RWPE1 (cell line): ENCODE data around the gene PLOD2.

ENCODE experiments used
- CTCF ChIA-PET: fragments of 350-600 bp; sonication (Branson Sonifier 250); formaldehyde crosslinking; extraction: SDS; loops from one replicate; lab custom pipeline; 2021; lab: Yijun Ruan, JAX
- POLR2A ChIA-PET: fragments of 400-600 bp; formaldehyde crosslinking; extraction: SDS; loops from one replicate; lab custom pipeline; 2020; ENCODE audit warnings: antibody characterized with exemption; ENCODE audit not compliant: low non-redundant PET; lab: Yijun Ruan, JAX
- DNase-seq: peaks from one replicate; pipeline ENCODE4 v3.0.0; 2012; ENCODE audit warnings: low spot score
- H3K27ac ChIP-seq: fragments of 450-650 bp; 2 replicates; pipeline ENCODE4 v1.5.1; 2017
- TF ChIP-seq, protein P1 (sequence below): fragments of 450-650 bp; conservative IDR thresholded peaks from 2 replicates; pipeline ENCODE4 v1.5.1; 2017; ENCODE audit warnings: low read depth, mild to moderate bottlenecking

PLOD2 gene

DNA sequence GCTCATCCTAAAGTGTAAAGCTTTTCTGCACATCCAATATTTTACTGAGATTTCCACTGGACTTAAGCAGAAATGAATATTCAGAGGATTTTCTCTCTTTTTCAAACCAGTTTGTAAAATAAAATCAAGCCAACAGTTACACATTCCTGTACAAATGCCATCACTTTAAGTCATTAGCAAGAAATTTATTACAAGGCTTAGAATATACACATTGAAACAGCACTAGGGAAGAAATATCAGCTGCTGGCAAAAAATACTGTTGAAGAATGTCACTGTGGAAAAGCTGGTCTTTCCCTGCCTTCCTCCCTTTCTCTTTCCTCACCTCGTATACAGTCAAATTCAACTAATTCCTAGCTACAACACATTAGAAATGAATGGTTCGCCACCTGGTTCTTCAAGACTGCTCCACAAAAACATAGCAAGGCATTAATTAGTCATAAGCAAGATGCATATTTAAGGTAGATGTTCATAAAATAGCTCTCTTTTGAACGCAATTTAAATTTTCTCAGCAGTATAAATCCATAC is 21.3 kb downstream of the PLOD2 start:
- DNase-seq: no peak
- TF ChIP-seq, protein P1, sequence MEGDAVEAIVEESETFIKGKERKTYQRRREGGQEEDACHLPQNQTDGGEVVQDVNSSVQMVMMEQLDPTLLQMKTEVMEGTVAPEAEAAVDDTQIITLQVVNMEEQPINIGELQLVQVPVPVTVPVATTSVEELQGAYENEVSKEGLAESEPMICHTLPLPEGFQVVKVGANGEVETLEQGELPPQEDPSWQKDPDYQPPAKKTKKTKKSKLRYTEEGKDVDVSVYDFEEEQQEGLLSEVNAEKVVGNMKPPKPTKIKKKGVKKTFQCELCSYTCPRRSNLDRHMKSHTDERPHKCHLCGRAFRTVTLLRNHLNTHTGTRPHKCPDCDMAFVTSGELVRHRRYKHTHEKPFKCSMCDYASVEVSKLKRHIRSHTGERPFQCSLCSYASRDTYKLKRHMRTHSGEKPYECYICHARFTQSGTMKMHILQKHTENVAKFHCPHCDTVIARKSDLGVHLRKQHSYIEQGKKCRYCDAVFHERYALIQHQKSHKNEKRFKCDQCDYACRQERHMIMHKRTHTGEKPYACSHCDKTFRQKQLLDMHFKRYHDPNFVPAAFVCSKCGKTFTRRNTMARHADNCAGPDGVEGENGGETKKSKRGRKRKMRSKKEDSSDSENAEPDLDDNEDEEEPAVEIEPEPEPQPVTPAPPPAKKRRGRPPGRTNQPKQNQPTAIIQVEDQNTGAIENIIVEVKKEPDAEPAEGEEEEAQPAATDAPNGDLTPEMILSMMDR: no peak
- H3K27ac ChIP-seq: no peak overlapping the region
- CTCF ChIA-PET: interaction anchor here (0.6 to 1.3 kb wide), 5 partner anchors 21 to 85 kb away, joined by 3 to 4 read pairs (median 3); partner anchors contain the start of gene PLOD2
- POLR2A ChIA-PET: no interaction called here

DNA sequence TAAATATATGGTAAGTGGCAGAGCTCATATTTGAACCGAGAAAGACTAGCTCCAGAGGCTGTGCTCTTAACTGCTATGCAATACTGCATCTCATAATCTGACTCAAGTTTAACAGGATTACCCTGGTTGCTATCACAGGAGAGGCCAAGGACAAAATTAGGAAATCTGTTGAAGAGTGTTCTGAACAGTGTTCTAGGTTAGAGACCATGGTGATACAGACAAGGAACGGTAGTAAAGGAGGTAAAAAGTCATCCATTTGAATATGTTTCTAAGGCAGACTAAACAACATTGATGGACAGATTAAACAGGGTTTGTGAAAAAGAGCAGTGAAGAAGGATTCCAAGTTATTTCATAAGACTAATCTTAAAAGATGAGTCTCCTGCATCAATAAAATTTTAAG is 22.1 kb downstream of the PLOD2 start:
- H3K27ac ChIP-seq: no peak overlapping the region
- POLR2A ChIA-PET: no interaction called here
- CTCF ChIA-PET: interaction anchor here (0.6 kb wide), 1 partner anchor 84 kb away, joined by 3 read pairs; no protein-coding TSS in a partner anchor
- TF ChIP-seq, protein P1: no peak
- no peak for DNase-seq

DNA sequence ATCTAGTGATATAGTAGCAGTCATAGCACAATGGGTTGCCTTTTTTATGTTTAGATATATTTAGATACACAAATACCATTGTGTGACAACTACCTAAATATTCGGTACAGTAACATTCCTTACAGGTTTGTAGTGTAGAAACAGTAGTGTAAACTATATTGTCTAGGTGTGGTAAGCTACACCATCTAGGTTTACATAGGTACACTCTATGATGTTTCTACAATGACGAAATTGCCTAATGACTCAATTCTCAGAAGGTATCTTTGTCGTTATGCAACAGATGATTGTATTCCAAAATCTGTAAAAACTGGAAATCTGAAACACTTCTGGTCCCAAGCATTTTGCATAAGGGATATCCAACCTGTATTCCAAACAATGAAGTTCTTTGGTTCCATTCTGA is 24.3 kb downstream of the PLOD2 start:
- ChIA-PET CTCF (no interaction called here), POLR2A (no interaction called here)

DNA sequence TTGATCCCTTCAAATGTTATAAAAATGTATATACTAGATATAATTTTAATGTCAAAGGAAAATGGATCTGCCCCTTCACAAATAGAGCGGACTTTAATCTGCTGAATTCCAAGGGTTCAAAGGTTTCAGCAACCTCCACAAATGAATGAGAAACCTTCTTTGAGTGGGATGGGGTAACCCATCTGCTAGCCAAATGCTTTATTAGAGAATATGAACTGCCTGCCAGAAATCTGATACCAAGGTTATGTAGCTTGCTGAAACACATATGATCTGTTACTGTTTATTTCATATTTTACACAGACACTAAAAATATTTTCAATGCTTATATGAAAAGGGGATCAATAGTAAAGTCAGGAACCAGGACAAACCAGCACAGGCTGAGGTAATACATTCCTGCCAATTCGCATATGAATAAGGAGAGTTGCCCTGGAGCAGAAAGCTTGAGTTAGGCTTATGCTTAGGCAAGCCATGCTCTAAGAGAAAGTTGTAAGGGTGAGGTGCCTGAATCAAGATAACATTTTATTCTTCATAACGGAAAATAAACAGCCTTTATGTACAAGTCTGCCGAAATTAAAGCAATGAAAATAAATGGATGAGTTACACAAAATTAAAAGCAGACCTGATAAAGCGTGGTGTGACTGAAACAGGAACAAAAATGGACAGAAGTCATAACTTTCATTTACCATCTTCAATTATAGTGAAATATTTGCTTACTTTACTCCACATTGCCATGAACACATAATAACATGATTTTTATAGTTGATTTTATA is 26.5 kb downstream of the PLOD2 start:
- TF ChIP-seq, protein P1: no peak
- no peak overlapping the region for H3K27ac ChIP-seq

More for the DNA sequence above, 24.3 kb downstream of the PLOD2 start:
- no peak for DNase-seq
- H3K27ac ChIP-seq: no peak overlapping the region
- TF ChIP-seq, protein P1: no peak

DNA sequence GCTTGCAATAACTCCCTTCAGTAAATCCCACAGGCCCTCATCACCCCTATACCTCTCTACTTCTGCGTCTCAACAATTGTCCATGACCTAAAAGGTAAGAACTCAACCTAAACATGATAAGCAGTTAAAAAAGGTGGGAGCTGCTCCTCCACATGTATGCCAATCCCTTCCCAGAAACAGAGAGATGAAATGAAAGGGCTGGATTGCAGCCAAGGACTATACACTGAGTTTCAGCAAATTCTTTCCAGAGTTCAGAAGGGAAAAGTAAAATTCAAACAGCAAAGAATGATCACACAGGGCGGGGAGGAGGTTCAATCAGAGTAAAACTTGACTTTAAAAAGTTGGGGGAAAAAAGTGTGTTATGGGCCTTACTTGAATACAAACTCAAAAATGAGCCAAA is 27.5 kb downstream of the PLOD2 start:
- H3K27ac ChIP-seq: no peak overlapping the region
- DNase-seq: no peak
- TF ChIP-seq, protein P1: no peak
- POLR2A ChIA-PET: no interaction called here
- CTCF ChIA-PET: no interaction called here

More for the DNA sequence above, 26.5 kb downstream of the PLOD2 start:
- DNase-seq: no peak
- POLR2A ChIA-PET: no interaction called here
- CTCF ChIA-PET: no interaction called here

DNA sequence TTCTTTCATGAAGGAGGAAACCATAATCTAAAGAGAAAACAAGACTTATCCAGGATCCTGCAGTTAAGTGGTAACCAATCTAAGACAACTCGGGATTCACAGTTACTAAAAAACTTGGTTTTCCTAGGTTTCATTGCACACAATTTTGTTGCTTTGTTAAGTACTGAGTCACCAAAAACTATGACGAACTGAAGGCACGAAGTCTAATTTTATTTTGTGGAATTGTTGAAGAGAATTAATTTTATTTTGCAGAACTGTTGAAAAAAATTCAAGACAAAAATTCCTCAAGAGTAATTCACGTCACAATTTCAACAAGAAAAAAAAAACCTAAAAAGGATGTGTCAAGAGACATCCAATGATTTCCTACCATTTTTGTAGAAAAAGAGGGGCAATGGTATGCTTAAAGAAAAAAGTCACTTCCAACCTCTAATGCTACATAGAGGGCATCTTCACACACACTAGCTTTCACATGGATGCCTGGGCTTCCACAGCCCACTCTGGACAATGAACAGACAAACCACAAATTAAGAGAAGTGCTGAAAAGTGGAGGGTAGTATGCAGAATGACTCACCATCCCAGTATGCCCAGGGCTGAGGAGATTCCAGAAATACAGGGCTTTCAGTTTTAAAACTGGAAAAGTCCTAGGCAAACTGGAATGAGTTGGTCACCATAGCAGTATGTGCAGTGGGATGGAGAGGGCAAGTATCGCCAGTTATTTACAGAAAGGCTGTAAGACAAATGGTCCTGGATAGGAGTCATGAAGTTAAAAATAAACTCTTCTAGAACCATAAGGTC is 29.2 kb downstream of the PLOD2 start:
- DNase-seq: peak; percentile 6
- H3K27ac ChIP-seq: no peak overlapping the region
- TF ChIP-seq, protein P1: no peak
- CTCF ChIA-PET: no interaction called here
- POLR2A ChIA-PET: no interaction called here
